B cell (primary cell): ENCODE data around the gene RAD51B. TPM values are rescaled to one million over a fixed set of nuclear protein-coding genes. Genes with fewer than 3 reads are reported as not detected.

Experiments
- ATAC-seq: fragments of 200-7000 bp; cut with Tn5 transposase; one replicate; pipeline ENCODE4 v1.10.0; 2021; ENCODE audit warnings: low read depth, mild to moderate bottlenecking, moderate number of reproducible peaks, moderate library complexity
- CTCF ChIA-PET: fragments of 350-600 bp; sonication (Branson Sonifier 250); formaldehyde crosslinking; loops from one replicate; lab custom pipeline; 2021; ENCODE audit warnings: antibody characterized with exemption, inconsistent platforms; lab: Charles Lee
- POLR2A ChIA-PET: fragments of 350-600 bp; sonication (Branson Sonifier 250); formaldehyde crosslinking; loops from one replicate; lab custom pipeline; 2021; ENCODE audit warnings: antibody characterized with exemption; lab: Charles Lee
- DNase-seq: peaks from one replicate; pipeline ENCODE4 v3.0.0; 2013
- H2AFZ ChIP-seq: 2 replicates; pipeline ENCODE4 v1.6.1; 2012; ENCODE audit warnings: mild to moderate bottlenecking, low read depth, low read length; ENCODE audit not compliant: insufficient read depth, poor library complexity, severe bottlenecking
- H3K27ac ChIP-seq, 2 donors: 1 replicate in 1 of 2; 2 replicates in 1 of 2; pipeline ENCODE4 v1.5.1; 2012 to 2013; ENCODE audit warnings: low read length in 2 of 2, mild to moderate bottlenecking in 2 of 2, moderate library complexity in 1 of 2
- H3K27me3 ChIP-seq, 4 experiments: fragments of 200-600 bp in 1 of 4; sonication (generic) in 1 of 4; replicated peaks in 1 of 4; 1 replicate in 2 of 4; 2 replicates in 2 of 4; pipeline versions ENCODE4 v1.6.1 to v1.7.0; 2013 to 2016; ENCODE audit warnings: low read length in 3 of 4, mild to moderate bottlenecking in 2 of 4, mixed read lengths in 1 of 4, moderate library complexity in 1 of 4; ENCODE audit not compliant: insufficient read depth in 4 of 4, control insufficient read depth in 3 of 4; ENCODE audit errors: control extremely low read depth in 1 of 4
- H3K36me3 ChIP-seq, 2 experiments: replicated peaks in 1 of 2; 1 replicate in 1 of 2; 2 replicates in 1 of 2; pipeline versions ENCODE4 v1.6.1 to v1.7.1; 2013; ENCODE audit warnings: low read length in 1 of 2; ENCODE audit not compliant: insufficient read depth in 2 of 2, control insufficient read depth in 1 of 2; ENCODE audit errors: control extremely low read depth in 1 of 2, extremely low read depth in 1 of 2
- H3K4me1 ChIP-seq, 2 donors: fragments of 200-600 bp in 1 of 2; sonication (generic) in 1 of 2; 1 replicate in 1 of 2; 2 replicates in 1 of 2; pipeline versions ENCODE4 v1.5.1 to v1.6.1; 2013 to 2017; ENCODE audit warnings: low read length in 2 of 2; ENCODE audit not compliant: control insufficient read depth in 2 of 2, insufficient read depth in 2 of 2
- H3K4me2 ChIP-seq: replicated peaks from 2 replicates; pipeline ENCODE3; 2012; ENCODE audit warnings: mild to moderate bottlenecking, low read depth, low read length; ENCODE audit not compliant: poor library complexity, severe bottlenecking
- H3K4me3 ChIP-seq, 5 experiments: fragments of 200-600 bp in 1 of 5; sonication (generic) in 1 of 5; 1 replicate in 3 of 5; 2 replicates in 2 of 5; pipeline versions ENCODE4 v1.5.1 to v1.7.0; 2011 to 2016; ENCODE audit warnings: low read length in 4 of 5, mild to moderate bottlenecking in 4 of 5, low read depth in 2 of 5, control low read depth in 1 of 5, moderate library complexity in 1 of 5; ENCODE audit not compliant: insufficient read depth in 1 of 5; ENCODE audit errors: control extremely low read depth in 1 of 5, extremely low read depth in 1 of 5
- H3K79me2 ChIP-seq: fragments of 200-600 bp; sonication (generic); one replicate; pipeline ENCODE4 v1.6.0; 2016; ENCODE audit warnings: low read length; ENCODE audit not compliant: control insufficient read depth, insufficient read depth
- H3K9ac ChIP-seq: fragments of 200-600 bp; sonication (generic); 2 replicates; pipeline ENCODE4 v1.6.1; 2017; ENCODE audit warnings: mild to moderate bottlenecking, low read length, moderate library complexity
- H3K9me3 ChIP-seq, 3 donors: one replicate each; pipeline versions ENCODE4 v1.6.1 to v1.7.1; 2013; ENCODE audit warnings: low read length in 2 of 3; ENCODE audit not compliant: control insufficient read depth in 2 of 3, insufficient read depth in 1 of 3; ENCODE audit errors: control extremely low read depth in 1 of 3
- H4K20me1 ChIP-seq: 2 replicates; pipeline ENCODE4 v1.6.0; 2012; ENCODE audit warnings: mild to moderate bottlenecking, low read length; ENCODE audit not compliant: insufficient read depth, control insufficient read depth, poor library complexity, severe bottlenecking
- H3K27ac Mint-ChIP-seq: one replicate; pipeline ENCODE4 v1.8.0; 2021; ENCODE audit warnings: mixed read lengths
- H3K27me3 Mint-ChIP-seq: one replicate; pipeline ENCODE4 v1.8.0; 2021; ENCODE audit warnings: mixed read lengths
- H3K4me1 Mint-ChIP-seq: one replicate; pipeline ENCODE4 v1.8.0; 2021; ENCODE audit warnings: mixed read lengths
- H3K4me3 Mint-ChIP-seq: one replicate; pipeline ENCODE4 v1.8.0; 2021; ENCODE audit warnings: mixed read lengths
- H3K9me3 Mint-ChIP-seq: one replicate; pipeline ENCODE4 v1.8.0; 2022; ENCODE audit warnings: mixed read lengths; ENCODE audit not compliant: insufficient read depth
- EZH2 ChIP-seq: IDR thresholded peaks from 2 replicates; pipeline ENCODE4 v1.6.1; 2012; ENCODE audit warnings: borderline replicate concordance, low read depth, mild to moderate bottlenecking, moderate library complexity, low read length; ENCODE audit not compliant: insufficient read depth, poor library complexity, severe bottlenecking
- WGBS: methylation state at CpG from one replicate; pipeline ENCODE4 v1.1.5; 2013; ENCODE audit warnings: missing lambda C conversion rate; ENCODE audit not compliant: insufficient coverage; 5-methylcytosine and 5-hydroxymethylcytosine counted together
- intact Hi-C: fragments of 100-400 bp; cut with micrococcal nuclease; formaldehyde crosslinking; loops from one replicate; pipeline ENCODE4 v1.10.0; 2022
- polyA plus RNA-seq: library from polyadenylated mRNA; depleted of rRNA; stranded (reverse); fragments of >200 nt; gene quantifications from 2 replicates; pipeline ENCODE4 v1.2.3, GENCODE V29; 2012
- total RNA-seq, 2 donors: library from RNA; stranded (reverse); fragments of 120-200 nt in 1 of 2; gene quantifications; 1 replicate in 1 of 2; 2 replicates in 1 of 2; pipeline versions ENCODE4 v1.2.3 to v1.2.4, GENCODE V29; 2013 to 2022
- TF ChIP-seq, protein P1 (sequence below): fragments of 200-600 bp; IDR thresholded peaks from one replicate; pipeline ENCODE4 v1.8.0; 2022; ENCODE audit warnings: antibody characterized with exemption, mild to moderate bottlenecking

RAD51B gene
- total and polyA plus RNA-seq, 2 donors (not counting 1 experiment from before 2014, with no cell fraction given): 6.5 to 60.6 TPM

DNA sequence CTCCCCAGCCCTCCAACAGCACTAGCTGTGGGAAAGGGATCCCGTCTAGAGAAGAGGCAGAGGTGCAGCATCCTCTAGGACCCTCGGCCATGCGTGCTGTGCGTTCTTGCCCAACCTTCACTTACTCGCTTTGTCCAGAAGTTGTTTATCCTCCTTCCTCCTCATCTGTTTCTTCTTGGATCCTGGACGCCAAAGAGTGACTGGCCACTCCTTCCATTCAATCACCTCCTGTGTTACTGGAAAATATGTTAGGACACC is 832.8 kb downstream of the RAD51B start:
- Histone ChIP-seq H2AFZ (no peak overlapping the region), H3K27me3 (no peaks in the 10 kb centered on the region), H3K27ac (no peak overlapping the region), H3K79me2 (peaks cover 3% of the 10 kb centered on the region), H3K4me3 (no peak overlapping the region), H3K9me3 (peaks cover 0 to 5% (median 0%) of the 10 kb centered on the region in 3 donors), H4K20me1 (no peaks in the 10 kb centered on the region), H3K4me1 (peaks cover 16 to 20% of the 10 kb centered on the region in 2 donors), H3K9ac (no peak overlapping the region), H3K4me2 (no peak overlapping the region), H3K36me3 (peaks cover 0 to 3% of the 10 kb centered on the region in 2 experiments)
- DNase-seq (no peak), ATAC-seq (no peak)
- no peak overlapping the region for H3K4me3 Mint-ChIP-seq
- TF ChIP-seq EZH2: no peak
- TF ChIP-seq, protein P1, sequence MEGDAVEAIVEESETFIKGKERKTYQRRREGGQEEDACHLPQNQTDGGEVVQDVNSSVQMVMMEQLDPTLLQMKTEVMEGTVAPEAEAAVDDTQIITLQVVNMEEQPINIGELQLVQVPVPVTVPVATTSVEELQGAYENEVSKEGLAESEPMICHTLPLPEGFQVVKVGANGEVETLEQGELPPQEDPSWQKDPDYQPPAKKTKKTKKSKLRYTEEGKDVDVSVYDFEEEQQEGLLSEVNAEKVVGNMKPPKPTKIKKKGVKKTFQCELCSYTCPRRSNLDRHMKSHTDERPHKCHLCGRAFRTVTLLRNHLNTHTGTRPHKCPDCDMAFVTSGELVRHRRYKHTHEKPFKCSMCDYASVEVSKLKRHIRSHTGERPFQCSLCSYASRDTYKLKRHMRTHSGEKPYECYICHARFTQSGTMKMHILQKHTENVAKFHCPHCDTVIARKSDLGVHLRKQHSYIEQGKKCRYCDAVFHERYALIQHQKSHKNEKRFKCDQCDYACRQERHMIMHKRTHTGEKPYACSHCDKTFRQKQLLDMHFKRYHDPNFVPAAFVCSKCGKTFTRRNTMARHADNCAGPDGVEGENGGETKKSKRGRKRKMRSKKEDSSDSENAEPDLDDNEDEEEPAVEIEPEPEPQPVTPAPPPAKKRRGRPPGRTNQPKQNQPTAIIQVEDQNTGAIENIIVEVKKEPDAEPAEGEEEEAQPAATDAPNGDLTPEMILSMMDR: no peak
- no peaks in the 10 kb centered on the region for H3K9me3 Mint-ChIP-seq
- ChIA-PET CTCF (no interaction called here), POLR2A (no interaction called here)
- no peak overlapping the region for H3K27ac Mint-ChIP-seq
- intact Hi-C loops: no loop called here
- no peaks in the 10 kb centered on the region for H3K27me3 Mint-ChIP-seq
- H3K4me1 Mint-ChIP-seq: peaks cover 12% of the 10 kb centered on the region
- WGBS: 100% methylated on average over 4 of the region's 6 CpGs

DNA sequence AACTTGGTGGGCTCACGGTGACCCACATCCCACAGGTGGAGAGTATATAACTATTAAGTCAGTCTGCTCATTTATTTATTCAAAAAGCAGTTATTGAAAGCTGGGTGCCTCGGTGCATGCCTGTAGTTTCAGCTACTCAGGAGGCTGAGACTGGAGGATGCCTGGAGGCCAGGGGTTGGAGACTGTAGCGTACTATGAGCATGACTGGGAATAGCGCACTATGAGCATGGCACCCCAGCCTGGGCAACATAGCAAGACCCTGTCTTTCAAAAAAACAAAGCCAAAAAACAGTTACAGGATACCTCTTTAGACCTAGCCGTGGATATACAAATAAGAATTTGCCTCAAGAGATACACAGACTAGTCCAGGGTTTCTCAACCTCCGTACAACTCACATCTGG is 833.5 kb downstream of the RAD51B start:
- Histone ChIP-seq H3K9ac (no peak overlapping the region), H4K20me1 (no peaks in the 10 kb centered on the region), H3K36me3 (peaks cover 0 to 3% of the 10 kb centered on the region in 2 experiments), H3K4me2 (no peak overlapping the region), H3K27ac (no peak overlapping the region), H3K79me2 (peaks cover 9% of the 10 kb centered on the region), H3K9me3 (peaks cover 0 to 5% (median 0%) of the 10 kb centered on the region in 3 donors), H2AFZ (no peak overlapping the region), H3K4me1 (peaks cover 16 to 20% of the 10 kb centered on the region in 2 donors), H3K27me3 (no peaks in the 10 kb centered on the region), H3K4me3 (no peak overlapping the region)
- H3K4me1 Mint-ChIP-seq: peaks cover 12% of the 10 kb centered on the region
- ATAC-seq: no peak
- DNase-seq: no peak
- no peak overlapping the region for H3K4me3 Mint-ChIP-seq
- H3K27ac Mint-ChIP-seq: no peak overlapping the region
- intact Hi-C loops: no loop called here
- H3K9me3 Mint-ChIP-seq: no peaks in the 10 kb centered on the region
- CTCF ChIA-PET: no interaction called here
- WGBS: 80% methylated on average over 3 of the region's 6 CpGs
- TF ChIP-seq EZH2: no peak
- TF ChIP-seq, protein P1: no peak
- no peaks in the 10 kb centered on the region for H3K27me3 Mint-ChIP-seq
- POLR2A ChIA-PET: no interaction called here
